Measurements from ENCODE around the gene DEAF1.
"Not testable (repeated sequence)": the region's sequence is repeated elsewhere in the genome, so short reads cannot be mapped to it uniquely, and the experiment has no call there.

DEAF1 gene

GRCh38 chr11:679271-680207 lies 15.5 kb downstream of the DEAF1 start:
- no peak for DNase-seq

- DNase-seq, result no peak
These were observed 16.7 kb downstream of the DEAF1 start for GRCh38 chr11:678297-678696.

GRCh38 chr11:674406-674805 lies 20.6 kb downstream of the DEAF1 start:
- DNase-seq, result no peak

GRCh38 chr11:673866-674265 lies 21.2 kb downstream of the DEAF1 start:
- DNase-seq, result no peak

- peak; percentile 20 for DNase-seq
These were observed 29.2 kb downstream of the DEAF1 start for GRCh38 chr11:665704-666281.

- no peak for DNase-seq
These were observed 29.8 kb downstream of the DEAF1 start for GRCh38 chr11:665062-665703.

- DNase-seq, result peak; percentile 60
These were observed 32.2 kb downstream of the DEAF1 start for GRCh38 chr11:662689-663274.

- DNase-seq, result no peak
These were observed 34.2 kb downstream of the DEAF1 start for GRCh38 chr11:660681-661444.

GRCh38 chr11:660281-660680 lies 34.7 kb downstream of the DEAF1 start:
- DNase-seq, result no peak

GRCh38 chr11:659532-660085 lies 35.4 kb downstream of the DEAF1 start:
- no peak for DNase-seq

GRCh38 chr11:657691-658126 lies 37.3 kb downstream of the DEAF1 start:
- no peak for DNase-seq

- DNase-seq, result no peak
These were observed 38.2 kb downstream of the DEAF1 start for GRCh38 chr11:656866-657265.

- DNase-seq, result no peak
These were observed 38.6 kb downstream of the DEAF1 start for GRCh38 chr11:656426-656825.

GRCh38 chr11:655036-655726 lies 39.8 kb downstream of the DEAF1 start:
- no peak for DNase-seq

- DNase-seq, result not testable (repeated sequence)
These were observed 40.6 kb downstream of the DEAF1 start for GRCh38 chr11:654444-654843.

GRCh38 chr11:653837-654236 lies 41.2 kb downstream of the DEAF1 start:
- no peak for DNase-seq

- not testable (repeated sequence) for DNase-seq
These were observed 41.9 kb downstream of the DEAF1 start for GRCh38 chr11:653136-653535.

- DNase-seq, result peak; percentile 50
These were observed 44.5 kb downstream of the DEAF1 start for GRCh38 chr11:650482-650881.

GRCh38 chr11:647672-648158 lies 47.3 kb downstream of the DEAF1 start:
- not testable (repeated sequence) for DNase-seq

- no peak for DNase-seq
These were observed 48.8 kb downstream of the DEAF1 start for GRCh38 chr11:646214-646613.

GRCh38 chr11:645536-645935 lies 49.5 kb downstream of the DEAF1 start:
- DNase-seq, result no peak
